Activated naive CD4-positive, alpha-beta T cell treated with Interleukin-2 at 50 U/mL for 16 hours (primary cell): Measurements from ENCODE around the gene PLD5.
"Not testable (repeated sequence)": the region's sequence is repeated elsewhere in the genome, so short reads cannot be mapped to it uniquely, and the experiment has no call there.

Experiments
- DNase-seq: peaks from one replicate; pipeline ENCODE4 v3.0.0-alpha.2; 2020

PLD5 gene

GRCh38 chr1:242245255-242245654 lies 279.2 kb downstream of the PLD5 start:
- no peak for DNase-seq

GRCh38 chr1:242243472-242243871 lies 281.0 kb downstream of the PLD5 start:
- no peak for DNase-seq

- no peak for DNase-seq
Observed at GRCh38 chr1:242242983-242243382, 281.5 kb downstream of the PLD5 start.

GRCh38 chr1:242241936-242242335 lies 282.6 kb downstream of the PLD5 start:
- no peak for DNase-seq

- DNase-seq = no peak
Observed at GRCh38 chr1:242240691-242241090, 283.8 kb downstream of the PLD5 start.

GRCh38 chr1:242240077-242240476 lies 284.4 kb downstream of the PLD5 start:
- no peak for DNase-seq

- DNase-seq = no peak
Observed at GRCh38 chr1:242239398-242239797, 285.1 kb downstream of the PLD5 start.

GRCh38 chr1:242237051-242237450 lies 287.4 kb downstream of the PLD5 start:
- DNase-seq = no peak

- no peak for DNase-seq
Observed at GRCh38 chr1:242228991-242229390, 295.5 kb downstream of the PLD5 start.

GRCh38 chr1:242225767-242226573 lies 298.5 kb downstream of the PLD5 start:
- DNase-seq = no peak

GRCh38 chr1:242224878-242225766 lies 299.4 kb downstream of the PLD5 start:
- not testable (repeated sequence) for DNase-seq

GRCh38 chr1:242224461-242224860 lies 300.0 kb downstream of the PLD5 start:
- DNase-seq = no peak

- no peak for DNase-seq
Observed at GRCh38 chr1:242219905-242220304, 304.6 kb downstream of the PLD5 start.

- no peak for DNase-seq
Observed at GRCh38 chr1:242219298-242219901, 305.1 kb downstream of the PLD5 start.

- no peak for DNase-seq
Observed at GRCh38 chr1:242216368-242216767, 308.1 kb downstream of the PLD5 start.

- not testable (repeated sequence) for DNase-seq
Observed at GRCh38 chr1:242214455-242214854, 310.0 kb downstream of the PLD5 start.

GRCh38 chr1:242212961-242213360 lies 311.5 kb downstream of the PLD5 start:
- DNase-seq = not testable (repeated sequence)

GRCh38 chr1:242212401-242212800 lies 312.1 kb downstream of the PLD5 start:
- DNase-seq = no peak

GRCh38 chr1:242211254-242212022 lies 313.1 kb downstream of the PLD5 start:
- no peak for DNase-seq

- DNase-seq = not testable (repeated sequence)
Observed at GRCh38 chr1:242210316-242210715, 314.2 kb downstream of the PLD5 start.

- DNase-seq = no peak
Observed at GRCh38 chr1:242209063-242209462, 315.4 kb downstream of the PLD5 start.

GRCh38 chr1:242208021-242208420 lies 316.5 kb downstream of the PLD5 start:
- DNase-seq = no peak

- DNase-seq = no peak
Observed at GRCh38 chr1:242206994-242207393, 317.5 kb downstream of the PLD5 start.
